Measurements from ENCODE around the gene FERMT3.
A peak's percentile ranks its signal among the peaks of the same experiment; 100 is the strongest.

Gene FERMT3

DNA sequence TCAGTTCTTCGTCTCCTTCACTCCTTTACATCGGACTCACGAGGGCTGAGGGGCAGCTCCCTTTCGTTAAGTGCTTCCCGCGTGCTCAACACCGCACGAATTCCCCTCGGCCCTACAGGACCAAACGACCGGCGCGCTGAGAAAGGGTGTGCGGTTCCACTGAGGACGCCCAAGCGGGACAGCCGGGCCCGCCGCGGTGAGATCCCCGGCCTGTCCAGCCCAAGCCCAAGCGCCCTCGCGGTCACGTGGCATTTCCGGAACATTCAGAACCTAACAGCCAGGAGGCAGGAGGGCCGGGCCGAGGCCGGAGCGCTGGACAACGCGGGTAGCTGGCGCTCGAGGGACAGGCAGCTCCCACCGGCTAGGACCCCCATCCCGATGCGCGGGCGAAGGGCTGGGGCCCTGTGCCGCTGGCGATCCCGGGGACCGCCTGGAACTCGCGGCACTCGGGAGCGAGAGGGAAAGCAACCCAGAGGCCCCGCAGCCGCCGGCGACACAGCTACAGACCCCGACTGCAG is 21.3 kb upstream of the FERMT3 start:
- DNase-seq: peak; percentile 75
- peak overlapping the region; percentile 73 for H3K27ac ChIP-seq (ENCODE audit: low read length)

DNA sequence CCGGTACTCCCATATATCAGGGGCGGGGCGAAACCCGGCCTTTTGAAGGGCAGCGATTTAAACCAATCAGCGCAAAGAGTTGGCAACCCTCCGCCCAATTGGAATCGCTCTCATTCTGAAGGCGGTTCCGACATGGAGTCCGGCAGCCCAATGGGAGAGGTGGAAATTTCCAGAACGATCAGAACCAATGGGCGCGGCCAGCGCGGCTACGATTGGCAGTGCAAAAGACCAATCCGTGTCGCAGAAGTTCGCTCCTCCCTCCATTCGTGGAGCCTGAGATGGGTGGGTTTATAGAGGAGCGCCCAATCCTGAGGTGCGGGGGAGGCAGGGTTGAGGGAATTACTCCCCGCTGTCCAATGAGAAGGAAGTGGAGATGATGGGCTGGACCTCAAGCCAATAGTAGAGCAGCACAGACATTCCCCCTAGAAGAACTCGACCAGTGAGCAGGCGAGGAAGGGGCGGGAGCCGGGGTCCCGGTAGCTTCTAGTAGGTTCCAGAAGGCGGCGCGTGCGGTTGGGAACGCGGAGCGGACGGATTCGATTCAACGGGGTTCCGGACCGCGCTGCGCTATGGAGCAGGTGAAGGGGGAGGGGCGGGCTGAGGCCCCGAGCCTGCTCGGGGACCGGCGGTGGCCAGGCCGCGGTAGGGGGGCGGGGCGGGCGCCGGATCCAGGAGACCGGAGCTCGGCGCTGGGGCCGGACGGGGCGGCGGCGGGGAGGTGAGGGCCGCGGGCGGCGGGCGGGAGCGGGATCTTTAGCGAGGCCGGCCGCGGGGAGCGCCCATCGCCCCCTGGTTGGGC is 20.6 kb upstream of the FERMT3 start, which contains the start of gene STIP1:
STIP1 (plus strand) TSS at position 479 of the 799 bp plus-strand sequence; CDS start at position 570, 91 bp downstream.
- Histone ChIP-seq H4K20me1 (ENCODE audit: insufficient read depth, low read length) (no peaks in the 10 kb centered on the region; the same call in 1 of the 2 replicates), H3K9ac (ENCODE audit: low read length) (peak within 1 kb of the TSS; percentile 71), H3K4me2 (ENCODE audit: low read depth, low read length) (peak within 1 kb of the TSS; percentile 75), H3K79me2 (ENCODE audit: low read length) (peaks cover 21% of the 10 kb centered on the region), H3K9me3 (replicated peaks; ENCODE audit: insufficient read depth, low read length) (no peaks in the 10 kb centered on the region), H3K27me3 (replicated peaks; ENCODE audit: insufficient read depth, low read length) (no peaks in the 10 kb centered on the region), H3K4me1 (ENCODE audit: low read length) (peaks cover 28% of the 10 kb centered on the region), H3K36me3 (replicated peaks; ENCODE audit: insufficient read depth, low read length) (no peaks in the 10 kb centered on the region), H3K9me2 (replicated peaks; ENCODE audit: insufficient read depth, low read length) (no peaks in the 10 kb centered on the region), H3K27ac (ENCODE audit: low read length) (peak within 1 kb of the TSS; percentile 73), H3F3A (ENCODE audit: insufficient read depth, low read length) (peaks cover 44% of the 10 kb centered on the region), H3K4me3 (ENCODE audit: low read length) (peak within 1 kb of the TSS; percentile 79), H2AFZ (ENCODE audit: low read length) (peak within 1 kb of the TSS; percentile 63)
- TF ChIP-seq, protein P1, sequence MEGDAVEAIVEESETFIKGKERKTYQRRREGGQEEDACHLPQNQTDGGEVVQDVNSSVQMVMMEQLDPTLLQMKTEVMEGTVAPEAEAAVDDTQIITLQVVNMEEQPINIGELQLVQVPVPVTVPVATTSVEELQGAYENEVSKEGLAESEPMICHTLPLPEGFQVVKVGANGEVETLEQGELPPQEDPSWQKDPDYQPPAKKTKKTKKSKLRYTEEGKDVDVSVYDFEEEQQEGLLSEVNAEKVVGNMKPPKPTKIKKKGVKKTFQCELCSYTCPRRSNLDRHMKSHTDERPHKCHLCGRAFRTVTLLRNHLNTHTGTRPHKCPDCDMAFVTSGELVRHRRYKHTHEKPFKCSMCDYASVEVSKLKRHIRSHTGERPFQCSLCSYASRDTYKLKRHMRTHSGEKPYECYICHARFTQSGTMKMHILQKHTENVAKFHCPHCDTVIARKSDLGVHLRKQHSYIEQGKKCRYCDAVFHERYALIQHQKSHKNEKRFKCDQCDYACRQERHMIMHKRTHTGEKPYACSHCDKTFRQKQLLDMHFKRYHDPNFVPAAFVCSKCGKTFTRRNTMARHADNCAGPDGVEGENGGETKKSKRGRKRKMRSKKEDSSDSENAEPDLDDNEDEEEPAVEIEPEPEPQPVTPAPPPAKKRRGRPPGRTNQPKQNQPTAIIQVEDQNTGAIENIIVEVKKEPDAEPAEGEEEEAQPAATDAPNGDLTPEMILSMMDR (IDR thresholded peaks at IDR 0.05; ENCODE audit: low read length): peak; percentile 38
- TF ChIP-seq EZH2phosphoT487 (IDR thresholded peaks at IDR 0.05; ENCODE audit: low read length): no peak
- DNase-seq: peak; percentile 100

More for the DNA sequence above, 21.3 kb upstream of the FERMT3 start:
- Histone ChIP-seq H3K9me3 (replicated peaks; ENCODE audit: insufficient read depth, low read length) (no peaks in the 10 kb centered on the region), H3K9me2 (replicated peaks; ENCODE audit: insufficient read depth, low read length) (no peaks in the 10 kb centered on the region), H3K79me2 (ENCODE audit: low read length) (peaks cover 25% of the 10 kb centered on the region), H3K9ac (ENCODE audit: low read length) (peak overlapping the region; percentile 71), H4K20me1 (ENCODE audit: insufficient read depth, low read length) (no peaks in the 10 kb centered on the region; the same call in 1 of the 2 replicates), H3K4me1 (ENCODE audit: low read length) (peaks cover 22% of the 10 kb centered on the region), H3K36me3 (replicated peaks; ENCODE audit: insufficient read depth, low read length) (no peaks in the 10 kb centered on the region), H3K4me3 (ENCODE audit: low read length) (peak overlapping the region; percentile 79), H3K27me3 (replicated peaks; ENCODE audit: insufficient read depth, low read length) (no peaks in the 10 kb centered on the region), H2AFZ (ENCODE audit: low read length) (peak overlapping the region; percentile 63), H3K4me2 (ENCODE audit: low read depth, low read length) (peak overlapping the region; percentile 75), H3F3A (ENCODE audit: insufficient read depth, low read length) (peaks cover 38% of the 10 kb centered on the region)
- no peak for TF ChIP-seq EZH2 (optimal IDR thresholded peaks at IDR 0.05; ENCODE audit: low read depth, low read length)
- TF ChIP-seq, protein P1 (IDR thresholded peaks at IDR 0.05; ENCODE audit: low read length): 0 out of 2 replicates have a peak, but pooled peaks have one; percentile 11
- TF ChIP-seq EZH2phosphoT487 (IDR thresholded peaks at IDR 0.05; ENCODE audit: low read length): no peak

DNA sequence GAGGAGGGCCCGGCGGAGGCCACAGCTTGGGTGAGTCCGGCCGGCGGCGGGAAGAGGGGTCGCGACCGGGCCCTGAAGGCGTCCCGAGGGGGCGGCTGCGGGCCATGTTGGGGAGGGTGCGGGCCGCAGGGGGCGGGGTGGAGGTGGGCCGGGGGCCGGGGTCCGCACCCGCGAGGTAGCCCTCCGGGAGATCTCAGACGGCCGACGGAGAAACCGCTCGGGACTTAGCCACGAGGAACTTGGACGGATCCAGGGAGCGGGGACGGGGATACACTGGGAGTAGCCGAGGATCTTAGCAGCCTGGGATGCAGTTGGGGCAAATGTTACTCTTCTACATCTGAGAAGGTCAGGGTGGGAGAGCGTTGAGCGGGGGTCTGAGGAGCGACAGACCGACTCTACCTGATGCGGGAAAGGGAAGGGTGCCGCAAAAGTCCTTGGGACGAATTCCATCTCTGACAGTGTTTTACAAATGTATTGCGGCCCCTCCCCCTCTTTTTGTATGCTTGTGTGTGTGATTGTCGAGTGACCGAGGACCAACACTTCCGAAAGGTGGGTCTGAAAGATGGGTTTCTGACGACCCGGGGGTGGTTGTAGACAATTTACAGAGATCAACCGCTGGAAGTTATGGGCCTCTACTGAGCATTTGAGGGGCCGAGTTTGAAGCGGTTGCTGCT is 19.9 kb upstream of the FERMT3 start:
- peaks cover 21% of the 10 kb centered on the region for H3K79me2 ChIP-seq (ENCODE audit: low read length)
- H4K20me1 ChIP-seq (ENCODE audit: insufficient read depth, low read length): no peaks in the 10 kb centered on the region; the same call in 1 of the 2 replicates
- H3K9me2 ChIP-seq (replicated peaks; ENCODE audit: insufficient read depth, low read length): no peaks in the 10 kb centered on the region
- no peak for TF ChIP-seq EZH2phosphoT487 (IDR thresholded peaks at IDR 0.05; ENCODE audit: low read length)
- TF ChIP-seq, protein P1 (IDR thresholded peaks at IDR 0.05; ENCODE audit: low read length): no peak
- no peak for TF ChIP-seq EZH2 (optimal IDR thresholded peaks at IDR 0.05; ENCODE audit: low read depth, low read length)
- H2AFZ ChIP-seq (ENCODE audit: low read length): no peak overlapping the region
- no peak overlapping the region for H3K4me3 ChIP-seq (ENCODE audit: low read length)
- H3F3A ChIP-seq (ENCODE audit: insufficient read depth, low read length): peaks cover 39% of the 10 kb centered on the region
- no peak overlapping the region for H3K4me2 ChIP-seq (ENCODE audit: low read depth, low read length)
- no peaks in the 10 kb centered on the region for H3K9me3 ChIP-seq (replicated peaks; ENCODE audit: insufficient read depth, low read length)
- H3K4me1 ChIP-seq (ENCODE audit: low read length): peaks cover 25% of the 10 kb centered on the region
- H3K9ac ChIP-seq (ENCODE audit: low read length): no peak overlapping the region
- DNase-seq: peak; percentile 27
- no peaks in the 10 kb centered on the region for H3K27me3 ChIP-seq (replicated peaks; ENCODE audit: insufficient read depth, low read length)
- no peak overlapping the region for H3K27ac ChIP-seq (ENCODE audit: low read length)
- no peaks in the 10 kb centered on the region for H3K36me3 ChIP-seq (replicated peaks; ENCODE audit: insufficient read depth, low read length)

Data from MM.1S (cell line).